Suprapubic skin (tissue), 4 donors: Measurements from ENCODE around the gene EPB41L4A.

Source experiments
- EP300 ChIP-seq: sonication (generic); formaldehyde crosslinking; IDR thresholded peaks from one replicate; pipeline ENCODE4 v1.6.1; 2017; ENCODE audit warnings: antibody characterized with exemption
- POLR2A ChIP-seq, 2 donors: fragments of 450-650 bp; IDR thresholded peaks; one replicate each; pipeline ENCODE4 v1.6.1; 2017; ENCODE audit warnings: antibody characterized with exemption in 2 of 2, mild to moderate bottlenecking in 2 of 2, moderate library complexity in 2 of 2
- POLR2AphosphoS5 ChIP-seq, 3 donors: sonication (generic); formaldehyde crosslinking; IDR thresholded peaks; one replicate each; pipeline ENCODE4 v1.6.1; 2017; ENCODE audit warnings: antibody characterized with exemption in 3 of 3
- TF ChIP-seq, protein P1 (sequence below), 2 donors: fragments of 200-600 bp in 1 of 2; fragments of 450-650 bp in 1 of 2; sonication (generic) in 1 of 2; IDR thresholded peaks; one replicate each; pipeline ENCODE4 v1.5.1; 2016 to 2019; ENCODE audit warnings: antibody characterized with exemption in 2 of 2, mild to moderate bottlenecking in 1 of 2, moderate library complexity in 1 of 2

DNA sequence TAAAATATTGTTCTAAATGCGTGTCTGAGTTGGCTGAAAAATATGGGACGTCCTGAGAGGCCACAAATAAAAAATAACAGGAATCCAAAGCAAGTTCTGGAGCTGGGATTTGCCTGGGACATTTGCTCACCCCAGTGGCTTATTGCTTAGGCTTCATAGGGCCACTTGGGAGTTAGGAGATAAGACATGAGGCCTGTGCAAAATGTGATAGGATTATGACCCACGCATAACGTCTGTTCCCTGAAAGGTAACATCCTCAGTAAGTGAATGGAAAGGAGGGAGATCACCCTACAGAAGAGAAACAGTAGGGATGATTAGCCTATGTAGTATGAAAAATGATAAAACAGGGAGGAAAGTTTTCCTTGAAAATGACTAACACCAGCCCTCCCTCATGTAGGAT is 269.4 kb downstream of the EPB41L4A start:
- TF ChIP-seq, protein P1, sequence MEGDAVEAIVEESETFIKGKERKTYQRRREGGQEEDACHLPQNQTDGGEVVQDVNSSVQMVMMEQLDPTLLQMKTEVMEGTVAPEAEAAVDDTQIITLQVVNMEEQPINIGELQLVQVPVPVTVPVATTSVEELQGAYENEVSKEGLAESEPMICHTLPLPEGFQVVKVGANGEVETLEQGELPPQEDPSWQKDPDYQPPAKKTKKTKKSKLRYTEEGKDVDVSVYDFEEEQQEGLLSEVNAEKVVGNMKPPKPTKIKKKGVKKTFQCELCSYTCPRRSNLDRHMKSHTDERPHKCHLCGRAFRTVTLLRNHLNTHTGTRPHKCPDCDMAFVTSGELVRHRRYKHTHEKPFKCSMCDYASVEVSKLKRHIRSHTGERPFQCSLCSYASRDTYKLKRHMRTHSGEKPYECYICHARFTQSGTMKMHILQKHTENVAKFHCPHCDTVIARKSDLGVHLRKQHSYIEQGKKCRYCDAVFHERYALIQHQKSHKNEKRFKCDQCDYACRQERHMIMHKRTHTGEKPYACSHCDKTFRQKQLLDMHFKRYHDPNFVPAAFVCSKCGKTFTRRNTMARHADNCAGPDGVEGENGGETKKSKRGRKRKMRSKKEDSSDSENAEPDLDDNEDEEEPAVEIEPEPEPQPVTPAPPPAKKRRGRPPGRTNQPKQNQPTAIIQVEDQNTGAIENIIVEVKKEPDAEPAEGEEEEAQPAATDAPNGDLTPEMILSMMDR (IDR thresholded peaks at IDR 0.05): no peak
- no peak for TF ChIP-seq POLR2AphosphoS5 (IDR thresholded peaks at IDR 0.05)
- TF ChIP-seq POLR2A (IDR thresholded peaks at IDR 0.05): no peak
- no peak for TF ChIP-seq EP300
